H1 (cell line): ENCODE results near the gene MTFR2. TPM values are rescaled to one million over a fixed set of nuclear protein-coding genes. Genes with fewer than 3 reads are reported as not detected.

Experiments
- CTCF ChIA-PET: fragments of 300-600 bp; sonication (Branson Sonifier 250); formaldehyde crosslinking; loops from one replicate; lab custom pipeline; 2021; ENCODE audit not compliant: partially characterized antibody; lab: Charles Lee
- POLR2A ChIA-PET: fragments of 300-600 bp; sonication (Branson Sonifier 250); formaldehyde crosslinking; loops from one replicate; lab custom pipeline; 2021; ENCODE audit warnings: inconsistent platforms; ENCODE audit not compliant: partially characterized antibody; lab: Charles Lee
- DNase-seq, 2 experiments: peaks; one replicate each; pipeline versions ENCODE4 v3.0.0 to v3.0.0-alpha.2; 2010 to 2022; ENCODE audit warnings: low spot score in 2 of 2, low read depth in 1 of 2, mixed read lengths in 1 of 2
- FAIRE-seq: peaks from 2 replicates; lab custom pipeline; 2011; peaks lifted over from hg19 to GRCh38; lab: Jason Lieb, UNC
- H2AFZ ChIP-seq: 2 replicates; pipeline ENCODE4 v1.8.1; 2012; ENCODE audit warnings: low read length, inconsistent platforms
- H2AK5ac ChIP-seq: 2 replicates; pipeline ENCODE4 v1.6.1; 2013; ENCODE audit warnings: low read depth, low read length
- H2BK120ac ChIP-seq: replicated peaks from 2 replicates; pipeline ENCODE3; 2013; ENCODE audit warnings: low read depth, low read length, inconsistent platforms
- H2BK12ac ChIP-seq: 2 replicates; pipeline ENCODE4 v1.6.1; 2013; ENCODE audit warnings: low read depth, low read length
- H2BK15ac ChIP-seq: 2 replicates; pipeline ENCODE4 v1.6.1; 2013; ENCODE audit warnings: low read length
- H2BK20ac ChIP-seq: 2 replicates; pipeline ENCODE4 v1.6.1; 2013; ENCODE audit warnings: low read length
- H2BK5ac ChIP-seq: 2 replicates; pipeline ENCODE4 v1.6.1; 2013; ENCODE audit warnings: low read depth, low read length
- H3K14ac ChIP-seq: 2 replicates; pipeline ENCODE4 v1.6.1; 2013; ENCODE audit warnings: inconsistent platforms; ENCODE audit not compliant: insufficient read length
- H3K18ac ChIP-seq: 2 replicates; pipeline ENCODE4 v1.6.1; 2013; ENCODE audit warnings: low read length; ENCODE audit errors: extremely low read depth
- H3K23ac ChIP-seq: 2 replicates; pipeline ENCODE4 v1.6.1; 2013; ENCODE audit warnings: inconsistent platforms; ENCODE audit not compliant: insufficient read length
- H3K23me2 ChIP-seq: 2 replicates; pipeline ENCODE4 v1.6.1; 2013; ENCODE audit warnings: low read depth, low read length
- H3K27ac ChIP-seq: 2 replicates; pipeline ENCODE4 v1.6.1; 2011; ENCODE audit warnings: low read depth, low read length, inconsistent platforms
- H3K27me3 ChIP-seq, 4 experiments: replicated peaks in 1 of 4; 1 replicate in 1 of 4; 2 replicates in 3 of 4; pipeline versions ENCODE4 v1.6.1 to v1.8.1; 2011 to 2013; ENCODE audit warnings: low read length in 3 of 4, mild to moderate bottlenecking in 3 of 4, inconsistent platforms in 2 of 4, mixed read lengths in 2 of 4, moderate library complexity in 1 of 4; ENCODE audit not compliant: control insufficient read depth in 3 of 4, insufficient read depth in 3 of 4; ENCODE audit errors: extremely low read depth in 1 of 4
- H3K36me3 ChIP-seq, 4 experiments: 2 replicates each; pipeline versions ENCODE4 v1.6.1 to v1.8.1; 2011 to 2013; ENCODE audit warnings: mild to moderate bottlenecking in 4 of 4, low read length in 3 of 4, moderate library complexity in 2 of 4, control low read depth in 1 of 4, inconsistent platforms in 1 of 4; ENCODE audit not compliant: insufficient read depth in 4 of 4, control insufficient read depth in 2 of 4
- H3K4ac ChIP-seq: replicated peaks from 2 replicates; pipeline ENCODE3; 2013; ENCODE audit warnings: low read length, low read depth, mixed read lengths, inconsistent platforms; ENCODE audit not compliant: insufficient read length
- H3K4me1 ChIP-seq, 4 experiments: replicated peaks in 1 of 4; 1 replicate in 1 of 4; 2 replicates in 3 of 4; pipeline versions ENCODE4 v1.6.1 to v1.8.1; 2011 to 2013; ENCODE audit warnings: low read length in 3 of 4, inconsistent platforms in 2 of 4, mixed read lengths in 1 of 4; ENCODE audit not compliant: insufficient read depth in 4 of 4, control insufficient read depth in 3 of 4
- H3K4me2 ChIP-seq, 2 experiments: 2 replicates each; pipeline versions ENCODE4 v1.6.1 to v1.8.1; 2011 to 2013; ENCODE audit warnings: low read depth in 2 of 2, low read length in 2 of 2, control low read depth in 1 of 2, inconsistent platforms in 1 of 2, mild to moderate bottlenecking in 1 of 2; ENCODE audit not compliant: insufficient read depth in 1 of 2
- H3K4me3 ChIP-seq, 4 experiments: fragments of 200-600, 300-600 bp in 1 of 4; sonication (generic), shearing (Covaris generic), sonication (Bioruptor Twin) in 1 of 4; 2 replicates each; pipeline versions ENCODE4 v1.5.1 to v1.8.1; 2011 to 2016; ENCODE audit warnings: low read length in 4 of 4, low read depth in 3 of 4, control low read depth in 2 of 4, inconsistent platforms in 2 of 4, mild to moderate bottlenecking in 2 of 4, mixed read lengths in 1 of 4, moderate library complexity in 1 of 4; ENCODE audit not compliant: insufficient read depth in 2 of 4; ENCODE audit errors: extremely low read depth in 1 of 4
- H3K56ac ChIP-seq: replicated peaks from 2 replicates; pipeline ENCODE3; 2013; ENCODE audit warnings: low read depth, mild to moderate bottlenecking, mixed read lengths, low read length, inconsistent platforms; ENCODE audit not compliant: insufficient read length
- H3K79me1 ChIP-seq: 2 replicates; pipeline ENCODE4 v1.6.1; 2013; ENCODE audit warnings: low read depth, low read length, control low read depth
- H3K79me2 ChIP-seq, 2 experiments: 2 replicates each; pipeline versions ENCODE4 v1.6.1 to v1.8.1; 2012 to 2013; ENCODE audit warnings: low read length in 2 of 2, mild to moderate bottlenecking in 2 of 2, inconsistent platforms in 1 of 2; ENCODE audit not compliant: insufficient read depth in 2 of 2, control insufficient read depth in 1 of 2
- H3K9ac ChIP-seq, 4 experiments: replicated peaks in 1 of 4; 1 replicate in 1 of 4; 2 replicates in 3 of 4; pipeline versions ENCODE4 v1.6.1 to v1.8.1; 2011 to 2013; ENCODE audit warnings: low read depth in 3 of 4, low read length in 3 of 4, control low read depth in 2 of 4, mild to moderate bottlenecking in 2 of 4, moderate library complexity in 2 of 4, inconsistent platforms in 1 of 4; ENCODE audit errors: extremely low read depth in 1 of 4
- H3K9me3 ChIP-seq, 2 experiments: 2 replicates each; pipeline versions ENCODE4 v1.6.1 to v1.8.1; 2012 to 2013; ENCODE audit warnings: mild to moderate bottlenecking in 2 of 2, moderate library complexity in 2 of 2, control low read depth in 1 of 2, inconsistent platforms in 1 of 2, low read depth in 1 of 2, low read length in 1 of 2, mixed read lengths in 1 of 2; ENCODE audit not compliant: insufficient read depth in 2 of 2
- H4K20me1 ChIP-seq, 2 experiments: replicated peaks in 1 of 2; 2 replicates each; pipeline versions ENCODE3 to v1.8.1; 2011 to 2013; ENCODE audit warnings: inconsistent platforms in 2 of 2, low read length in 2 of 2, mild to moderate bottlenecking in 1 of 2; ENCODE audit not compliant: insufficient read depth in 2 of 2, control insufficient read depth in 1 of 2
- H4K5ac ChIP-seq: 2 replicates; pipeline ENCODE4 v1.6.1; 2013; ENCODE audit warnings: low read length, low read depth, mixed read lengths, inconsistent platforms; ENCODE audit not compliant: insufficient read length
- H4K8ac ChIP-seq: 2 replicates; pipeline ENCODE4 v1.8.0; 2013; ENCODE audit warnings: mild to moderate bottlenecking, moderate library complexity, low read length, inconsistent platforms; ENCODE audit not compliant: insufficient read depth; ENCODE audit errors: extremely low read depth
- H4K91ac ChIP-seq: replicated peaks from 2 replicates; pipeline ENCODE3; 2013; ENCODE audit warnings: low read length, mixed read lengths, inconsistent platforms; ENCODE audit not compliant: insufficient read length
- BCL11A ChIP-seq, 2 experiments: IDR thresholded peaks; one replicate each; pipeline ENCODE4 v1.6.1; 2011; ENCODE audit warnings: low read depth in 2 of 2, low read length in 2 of 2, mild to moderate bottlenecking in 2 of 2
- BRCA1 ChIP-seq: IDR thresholded peaks from 2 replicates; pipeline ENCODE4 v1.6.1; 2012; ENCODE audit warnings: low read depth, low read length, improper control_type of control experiment
- CREB1 ChIP-seq: IDR thresholded peaks from 2 replicates; pipeline ENCODE4 v1.6.1; 2012; ENCODE audit warnings: inconsistent platforms
- EP300 ChIP-seq, 2 experiments: IDR thresholded peaks; 1 replicate in 1 of 2; 2 replicates in 1 of 2; pipeline ENCODE4 v1.6.1; 2011 to 2012; ENCODE audit warnings: low read depth in 2 of 2, low read length in 2 of 2, mild to moderate bottlenecking in 2 of 2, borderline replicate concordance in 1 of 2, inconsistent platforms in 1 of 2, moderate library complexity in 1 of 2
- JUND ChIP-seq: IDR thresholded peaks from 2 replicates; pipeline ENCODE4 v1.6.1; 2011; ENCODE audit warnings: mild to moderate bottlenecking, improper control_type of control experiment, low read length
- MAFK ChIP-seq: IDR thresholded peaks from 2 replicates; pipeline ENCODE4 v1.6.1; 2012; ENCODE audit warnings: low read depth, mild to moderate bottlenecking, improper control_type of control experiment, low read length
- POU5F1 ChIP-seq: IDR thresholded peaks from 2 replicates; pipeline ENCODE4 v1.6.1; 2011; ENCODE audit warnings: low read depth, mild to moderate bottlenecking, low read length, moderate library complexity
- RBBP5 ChIP-seq: IDR thresholded peaks from 2 replicates; pipeline ENCODE4 v1.7.1; 2012; ENCODE audit warnings: low read depth, mild to moderate bottlenecking, inconsistent platforms, low read length, moderate library complexity, borderline replicate concordance
- RXRA ChIP-seq: IDR thresholded peaks from 2 replicates; pipeline ENCODE4 v1.6.1; 2011; ENCODE audit warnings: low read depth, mild to moderate bottlenecking, low read length, moderate library complexity; ENCODE audit not compliant: insufficient read depth
- SIX5 ChIP-seq: IDR thresholded peaks from 2 replicates; pipeline ENCODE4 v1.6.1; 2011; ENCODE audit warnings: mild to moderate bottlenecking, low read depth, low read length
- SP1 ChIP-seq: IDR thresholded peaks from 2 replicates; pipeline ENCODE4 v1.6.1; 2011; ENCODE audit warnings: low read depth, low read length
- SP4 ChIP-seq: IDR thresholded peaks from 2 replicates; pipeline ENCODE4 v1.6.1; 2012; ENCODE audit warnings: low read length, inconsistent platforms
- TCF12 ChIP-seq: IDR thresholded peaks from 2 replicates; pipeline ENCODE4 v1.6.1; 2011; ENCODE audit warnings: low read depth, mild to moderate bottlenecking, low read length
- WGBS, 2 experiments: shearing (Covaris generic) in 1 of 2; methylation state at CpG; one replicate each; pipeline versions ENCODE4 v1.1.6 to v1.1.7; 2013 to 2015; ENCODE audit warnings: low lambda C conversion rate in 2 of 2, mixed read lengths in 2 of 2, inconsistent platforms in 1 of 2, low coverage in 1 of 2, missing lambda C conversion rate in 1 of 2; ENCODE audit not compliant: insufficient replicate concordance in 2 of 2, insufficient coverage in 1 of 2, insufficient read length in 1 of 2; ENCODE audit errors: extremely low coverage in 1 of 2, missing lambda C conversion rate in 1 of 2; 5-methylcytosine and 5-hydroxymethylcytosine counted together
- polyA plus RNA-seq, 7 experiments: library from polyadenylated mRNA; depleted of rRNA in 3 of 7; stranded (reverse) in 5 of 7; unstranded in 2 of 7; fragments of >200 nt in 5 of 7; fragments of 200-250 nt in 2 of 7; gene quantifications; 1 replicate in 5 of 7; 2 replicates in 1 of 7; 4 replicates in 1 of 7; pipeline versions ENCODE4 v1.2.1 to v1.2.3, GENCODE V29; 2011 to 2013; ENCODE audit warnings: missing spikeins in 2 of 7, mixed read lengths in 2 of 7
- total RNA-seq: library from RNA; stranded (reverse); fragmentation: NEBNext Ultra II Directional; extraction: Animal tissue kit (Norgen Biotek cat#: 25700); gene quantifications from 2 replicates; pipeline ENCODE4 v1.2.1, GENCODE V29; 2021

MTFR2 gene
- total and polyA plus RNA-seq, 2 of the 8 experiments (the other 6 are each of a cell fraction or from before 2014, with no cell fraction given): 8.5 to 10.7 TPM

DNA sequence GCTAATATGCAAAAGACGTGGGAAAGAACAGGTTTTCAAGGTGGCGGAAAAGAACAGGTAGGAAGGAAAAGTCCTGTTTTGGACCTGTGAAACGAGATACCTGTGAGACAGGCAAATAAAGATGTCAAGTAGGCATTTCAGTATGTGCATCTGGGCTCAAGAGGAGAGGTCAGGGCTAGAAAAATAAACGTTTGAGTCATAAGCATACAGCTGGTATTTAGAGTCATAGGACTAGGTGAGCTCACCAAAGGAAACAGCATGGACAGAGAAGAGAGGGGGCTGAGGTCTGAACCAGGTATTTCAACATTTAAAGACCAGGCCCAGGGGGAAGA, 14.9 kb downstream of the MTFR2 start:
- no peak overlapping the region for H3K18ac ChIP-seq
- no peak overlapping the region for H2BK12ac ChIP-seq
- H3K56ac ChIP-seq: no peak overlapping the region
- H3K4ac ChIP-seq: no peak overlapping the region
- no peaks in the 10 kb centered on the region for H3K79me1 ChIP-seq
- no peak overlapping the region for H3K9ac ChIP-seq
- H2AFZ ChIP-seq: no peak overlapping the region
- 65% methylated on average over 4 of the region's 4 CpGs; no CpG with 5 or more reads in 1 of the 2 experiments for WGBS, 2 experiments
- no peaks in the 10 kb centered on the region for H3K79me2 ChIP-seq
- H2BK15ac ChIP-seq: no peak overlapping the region
- H4K91ac ChIP-seq: no peak overlapping the region
- TF ChIP-seq JUND: no peak
- no peak for TF ChIP-seq EP300 (IDR thresholded peaks at IDR 0.05; ENCODE audit: borderline replicate concordance in 1 of 2, low read depth in 2 of 2, low read length in 2 of 2)
- no peak for TF ChIP-seq RBBP5
- no peak for TF ChIP-seq CREB1
- no peak for TF ChIP-seq SP4
- no peak for TF ChIP-seq SP1
- no peak for TF ChIP-seq RXRA
- TF ChIP-seq SIX5: no peak
- no peak for TF ChIP-seq BCL11A (IDR thresholded peaks at IDR 0.05; ENCODE audit: low read depth in 2 of 2, low read length in 2 of 2)
- TF ChIP-seq POU5F1: no peak
- no peak for TF ChIP-seq MAFK
- TF ChIP-seq BRCA1: no peak
- TF ChIP-seq TCF12: no peak
- POLR2A ChIA-PET: interaction anchor here (1.1 to 1.4 kb wide), 2 partner anchors 15 to 699 kb away, joined by 3 to 4 read pairs; partner anchors contain the start of gene MTFR2
- H4K8ac ChIP-seq: no peak overlapping the region
- no peak overlapping the region for H2BK120ac ChIP-seq
- no peaks in the 10 kb centered on the region for H4K20me1 ChIP-seq
- no peak overlapping the region for H3K14ac ChIP-seq
- H3K4me1 ChIP-seq: no peaks in the 10 kb centered on the region
- H4K5ac ChIP-seq: no peak overlapping the region
- no peak overlapping the region for H3K4me3 ChIP-seq
- DNase-seq: no peak
- no peak overlapping the region for H3K4me2 ChIP-seq
- H3K27ac ChIP-seq: no peak overlapping the region
- no peaks in the 10 kb centered on the region for H3K27me3 ChIP-seq
- peaks cover 0 to 8% (median 0%) of the 10 kb centered on the region in 4 experiments; a peak in 2 of 8 replicates for H3K36me3 ChIP-seq
- FAIRE-seq: no peak
- H3K23ac ChIP-seq: no peak overlapping the region
- no peak overlapping the region for H2BK5ac ChIP-seq
- H3K9me3 ChIP-seq: no peaks in the 10 kb centered on the region
- CTCF ChIA-PET: interaction anchor here (0.7 to 3.9 kb wide), 4 partner anchors 8 to 729 kb away, joined by 3 to 29 read pairs (median 3); no protein-coding TSS in a partner anchor
- no peak overlapping the region for H2BK20ac ChIP-seq
- H3K23me2 ChIP-seq: no peaks in the 10 kb centered on the region
- no peak overlapping the region for H2AK5ac ChIP-seq
